Activated naive CD8-positive, alpha-beta T cell treated with anti-CD3 and anti-CD28 coated beads, Interleukin-2, amount 50 U/mL, for 16 hours (primary cell): Measurements from ENCODE around the gene FRMD8.
"Not testable (repeated sequence)": the region's sequence is repeated elsewhere in the genome, so short reads cannot be mapped to it uniquely, and the experiment has no call there.

ENCODE experiments used
- DNase-seq: peaks from one replicate; pipeline ENCODE4 v3.0.0-alpha.2; 2020; ENCODE audit warnings: low read depth, low spot score

FRMD8 gene

DNA sequence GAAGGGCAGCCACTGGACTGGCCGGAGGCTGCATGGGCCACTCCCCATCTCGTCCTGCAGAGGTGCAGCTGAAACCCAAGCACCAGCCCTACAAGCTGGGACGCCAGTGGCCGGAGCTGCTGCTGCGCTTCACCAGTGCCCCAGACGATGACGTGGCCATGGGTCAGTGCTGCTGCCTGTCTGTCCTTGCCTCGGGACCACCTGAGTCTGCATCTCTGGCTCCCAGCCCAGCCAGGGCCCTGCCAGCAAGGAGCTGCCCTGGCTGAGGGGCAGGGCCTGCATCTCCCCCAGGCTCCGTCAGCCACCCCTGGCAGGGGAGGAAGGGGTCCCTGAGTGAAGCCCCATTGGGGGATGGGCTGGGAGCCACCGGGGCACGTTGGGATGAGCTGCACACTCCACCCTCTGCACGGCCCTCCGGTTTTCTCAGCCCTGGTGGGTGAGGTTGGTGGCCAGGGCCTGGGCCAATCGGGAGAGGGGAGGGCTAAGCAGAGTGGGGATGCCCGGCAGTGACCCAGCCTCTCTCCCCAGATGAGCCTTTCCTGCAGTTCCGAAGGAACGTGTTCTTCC lies 7.2 kb downstream of the FRMD8 start:
- DNase-seq, result no peak

DNA sequence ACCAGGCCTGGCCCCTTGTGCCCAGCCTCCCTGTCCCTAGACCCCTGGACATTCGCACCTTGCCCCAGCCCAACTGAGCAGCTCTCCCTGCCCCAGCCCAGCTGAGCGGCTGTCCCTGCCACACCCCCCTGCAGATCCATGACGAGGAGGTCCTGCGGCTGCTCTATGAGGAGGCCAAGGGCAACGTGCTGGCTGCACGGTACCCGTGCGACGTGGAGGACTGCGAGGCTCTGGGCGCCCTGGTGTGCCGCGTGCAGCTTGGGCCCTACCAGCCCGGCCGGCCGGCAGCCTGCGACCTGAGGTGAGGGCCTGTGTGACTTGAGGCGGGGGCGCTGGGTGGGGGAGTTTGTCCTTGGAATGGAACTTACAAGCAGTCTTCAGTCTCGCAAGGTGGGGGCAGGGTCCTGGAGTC lies 7.7 kb downstream of the FRMD8 start:
- DNase-seq, result no peak

DNA sequence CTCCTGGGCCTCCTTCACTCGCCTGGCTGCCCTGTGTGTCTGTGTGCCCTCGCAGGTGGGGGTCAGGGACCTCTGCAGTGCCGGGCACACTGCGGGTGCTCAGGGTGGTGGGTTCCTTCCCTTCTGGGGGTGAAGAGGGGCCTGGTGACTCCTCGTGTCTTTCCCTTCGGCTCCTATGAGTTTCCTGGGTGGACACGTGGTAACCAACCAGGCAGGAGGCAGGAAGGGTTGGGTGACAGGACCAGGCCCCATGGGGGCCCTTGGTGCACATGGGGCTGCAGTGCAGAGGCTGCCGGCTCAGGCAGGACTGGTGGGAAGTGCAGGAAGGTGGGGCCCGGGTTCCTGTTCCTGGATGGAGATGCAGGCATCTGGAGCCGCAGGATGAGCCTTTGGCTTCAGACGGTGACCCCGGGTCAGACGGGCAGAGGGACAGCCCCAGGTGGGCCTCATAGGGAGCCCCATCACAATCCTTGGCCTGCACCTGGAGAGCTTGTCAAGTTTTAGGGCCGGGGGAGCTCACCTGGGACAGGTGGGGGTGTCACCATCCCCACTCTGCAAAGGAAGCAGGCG lies 9.6 kb downstream of the FRMD8 start:
- DNase-seq, result no peak

DNA sequence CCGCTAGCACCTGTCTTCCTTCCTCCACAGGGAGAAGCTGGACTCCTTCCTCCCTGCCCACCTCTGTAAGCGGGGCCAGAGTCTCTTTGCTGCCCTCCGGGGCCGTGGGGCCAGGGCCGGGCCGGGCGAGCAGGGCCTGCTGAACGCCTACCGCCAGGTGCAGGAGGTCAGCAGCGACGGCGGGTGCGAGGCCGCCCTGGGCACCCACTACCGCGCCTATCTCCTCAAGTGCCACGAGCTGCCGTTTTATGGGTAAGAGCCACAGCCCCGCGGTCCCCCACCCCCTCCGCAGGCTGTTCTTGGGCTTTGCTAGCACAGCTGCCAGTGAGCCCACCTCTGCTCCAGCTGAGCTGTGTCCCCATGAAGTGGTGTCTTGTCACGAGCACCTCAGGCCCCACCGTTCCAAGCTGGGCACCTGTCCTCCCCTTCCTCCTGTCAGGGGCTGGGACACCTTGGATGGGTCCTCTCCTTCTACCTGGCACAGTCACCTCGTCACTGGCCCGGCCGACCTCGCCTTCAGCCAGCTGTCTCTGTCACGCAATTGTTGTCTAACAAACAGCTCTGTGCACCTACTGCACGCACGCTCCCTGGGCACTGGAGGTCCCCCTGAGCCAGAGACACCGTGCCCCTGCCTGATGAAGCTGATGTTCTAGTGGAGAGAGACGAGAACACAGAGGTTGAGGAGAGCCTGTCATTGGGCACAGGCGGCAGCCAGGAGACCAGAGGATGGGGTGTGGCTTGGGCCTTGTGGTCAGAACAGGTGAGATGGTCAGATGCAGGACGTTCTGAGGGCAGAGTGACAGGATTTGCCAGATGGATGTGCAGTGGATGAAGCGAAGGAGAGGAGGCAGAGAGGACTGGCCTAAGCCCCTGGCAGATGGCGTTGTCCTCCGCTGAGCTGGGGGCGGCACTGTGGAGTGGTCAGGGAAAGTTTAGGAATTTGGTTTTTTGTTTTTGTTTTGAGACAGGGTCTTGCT lies 10.6 kb downstream of the FRMD8 start:
- DNase-seq, result no peak

DNA sequence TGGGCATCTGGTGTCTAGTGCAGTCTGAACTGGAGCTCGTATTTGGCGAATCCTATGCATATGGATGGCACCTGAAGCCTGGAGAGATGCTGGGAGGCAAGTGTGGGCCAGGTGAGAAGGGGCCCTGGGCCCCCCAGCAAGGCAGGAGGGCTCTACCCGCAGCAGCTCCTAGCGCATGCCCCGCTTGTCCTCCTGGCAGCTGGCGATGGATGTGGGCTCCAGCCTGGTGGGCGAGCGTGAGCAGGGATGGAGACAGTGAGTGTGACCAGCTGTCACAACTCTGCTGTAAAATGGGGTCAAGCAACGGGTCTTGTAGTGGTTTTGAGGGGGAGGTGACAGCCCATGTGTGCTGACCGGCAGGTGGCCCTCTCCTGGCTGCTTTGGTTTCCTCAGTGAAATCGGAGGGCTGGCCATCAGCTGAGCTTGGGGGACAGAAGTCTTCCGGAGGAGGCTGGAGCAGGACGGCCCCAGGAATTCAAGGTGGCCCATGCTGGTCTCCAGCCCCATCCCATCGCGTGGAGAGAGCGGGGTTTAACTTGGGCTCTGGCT lies 12.0 kb downstream of the FRMD8 start:
- DNase-seq, result no peak

DNA sequence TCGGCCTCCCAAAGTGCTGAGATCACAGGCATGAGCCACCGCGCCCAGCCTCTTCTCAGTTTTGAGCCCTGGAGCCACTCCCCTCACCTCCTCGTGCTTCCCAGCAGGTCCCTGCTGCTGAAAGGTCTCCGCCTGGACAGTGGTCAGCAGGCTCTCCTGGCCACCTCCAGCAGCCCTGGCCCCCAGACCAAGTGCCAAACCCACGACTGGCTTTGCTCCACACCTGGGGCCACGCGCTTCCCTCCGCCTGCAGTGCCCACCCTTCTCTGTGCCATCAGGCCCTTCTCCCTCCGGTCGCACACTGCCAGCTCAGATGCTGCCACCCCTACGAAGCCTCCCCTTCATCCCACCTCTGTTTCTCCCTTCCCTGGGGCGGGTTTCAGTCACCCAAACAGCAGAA lies 12.8 kb downstream of the FRMD8 start:
- DNase-seq, result no peak

DNA sequence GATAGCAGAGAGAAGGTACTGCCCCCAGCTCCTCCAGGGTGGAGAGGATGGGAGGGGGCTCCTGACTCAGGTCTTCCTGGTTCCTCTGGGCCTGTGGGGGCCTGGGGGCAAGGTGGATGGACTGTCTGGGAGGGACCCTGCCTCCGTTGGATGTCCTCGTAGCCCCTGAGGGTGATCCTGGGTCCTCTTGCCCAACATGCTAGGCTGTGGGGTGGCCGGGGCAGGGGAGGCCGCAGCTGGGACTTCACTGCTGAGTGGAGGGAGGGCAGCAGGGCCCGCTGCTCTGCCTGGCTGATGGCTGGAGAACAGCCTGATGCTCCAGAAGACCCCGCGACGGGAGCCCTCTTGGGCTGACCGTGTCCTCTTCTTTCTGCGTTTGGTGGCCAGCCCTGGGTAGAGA lies 13.4 kb downstream of the FRMD8 start:
- DNase-seq, result no peak

DNA sequence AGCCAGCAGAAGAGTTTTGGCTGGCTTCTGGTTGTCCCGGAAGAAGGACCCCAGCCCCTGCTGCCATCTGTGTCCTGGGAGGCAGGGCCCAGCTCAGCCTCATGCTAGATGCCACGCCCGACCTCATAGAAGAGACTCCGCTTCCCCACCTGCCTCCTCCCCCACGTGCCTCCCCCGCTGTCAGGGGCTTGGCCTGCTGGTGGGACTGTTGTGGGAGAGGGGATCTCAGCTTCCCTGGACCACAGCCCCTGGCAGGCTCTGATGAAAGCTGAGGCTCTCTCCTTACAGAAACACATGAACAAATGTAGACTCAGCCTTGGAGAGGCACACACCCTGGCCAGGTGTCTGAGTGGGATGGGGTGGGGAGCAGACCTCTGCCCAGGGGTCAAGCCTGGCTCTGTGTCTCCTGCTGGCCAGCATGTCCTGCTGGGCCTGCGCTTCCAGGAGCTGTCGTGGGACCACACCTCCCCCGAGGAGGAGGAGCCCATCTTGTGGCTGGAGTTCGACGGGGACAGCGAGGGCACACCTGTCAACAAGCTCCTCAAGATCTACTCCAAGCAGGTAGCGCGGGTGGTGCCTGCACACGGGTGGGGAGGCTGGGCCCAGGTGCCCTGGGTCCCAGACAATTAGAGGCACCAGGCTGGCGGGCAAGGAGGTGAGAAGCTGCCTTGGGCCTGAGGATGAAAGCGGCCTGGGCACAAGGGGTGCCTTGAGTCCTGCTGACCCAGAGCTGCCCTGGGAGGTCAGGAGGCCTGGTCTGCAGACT lies 14.1 kb downstream of the FRMD8 start:
- no peak for DNase-seq

DNA sequence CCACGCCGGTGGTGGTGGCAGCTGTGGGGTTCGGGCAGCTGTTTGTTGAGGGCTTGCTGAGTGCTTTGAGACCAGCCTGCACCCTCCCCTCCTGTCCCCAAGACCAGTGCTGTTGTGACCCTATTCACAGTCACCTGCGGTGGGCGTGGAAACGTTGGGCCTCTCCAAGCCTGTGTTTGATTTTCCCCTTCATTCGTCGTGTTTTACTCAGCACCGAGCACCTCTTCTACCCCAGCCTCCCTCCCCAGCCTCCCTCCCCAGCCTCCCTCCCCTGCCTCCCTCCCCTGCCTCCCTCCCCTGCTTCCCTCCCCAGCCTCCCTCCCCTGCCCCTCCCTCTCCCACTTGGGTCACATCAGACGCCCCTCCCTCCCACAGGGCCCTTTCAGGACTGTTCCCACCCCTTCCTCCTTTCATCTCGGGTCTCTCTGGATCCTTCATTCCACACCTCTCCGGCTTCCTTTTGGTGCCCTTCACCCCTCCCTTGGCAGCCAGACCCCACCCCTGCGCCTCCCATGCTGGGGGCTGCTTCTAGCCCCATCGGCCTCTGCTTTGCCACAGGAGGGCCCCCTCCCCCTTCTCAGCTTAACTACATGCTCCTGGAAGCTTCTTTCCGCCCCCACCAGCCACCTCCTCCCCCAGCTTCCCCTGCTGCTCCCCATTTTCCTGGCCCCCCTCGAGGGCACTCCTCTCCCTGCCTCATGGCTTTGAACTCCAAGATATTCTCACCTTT lies 14.8 kb downstream of the FRMD8 start:
- DNase-seq, result no peak

DNA sequence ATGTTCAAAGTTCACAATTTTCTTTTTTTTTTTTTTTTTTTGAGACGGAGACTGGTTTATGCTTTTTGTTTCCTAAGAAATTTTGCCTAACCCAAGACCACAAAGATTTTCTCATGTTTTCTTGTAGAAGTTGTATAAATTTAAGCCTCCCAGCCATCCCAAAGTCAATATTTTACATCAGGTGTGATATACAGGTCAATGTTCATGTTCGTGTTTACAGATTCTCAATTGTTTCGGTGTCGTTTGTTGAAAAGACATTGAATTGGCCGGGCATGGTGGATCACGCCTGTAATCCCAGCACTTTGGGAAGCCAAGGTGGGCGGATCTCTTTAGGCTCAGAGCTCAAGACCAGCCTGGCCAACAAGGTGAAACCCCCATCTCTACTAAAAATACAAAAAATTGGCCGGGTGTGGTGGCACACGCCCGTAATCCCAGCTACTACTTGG lies 15.4 kb downstream of the FRMD8 start:
- no peak for DNase-seq

DNA sequence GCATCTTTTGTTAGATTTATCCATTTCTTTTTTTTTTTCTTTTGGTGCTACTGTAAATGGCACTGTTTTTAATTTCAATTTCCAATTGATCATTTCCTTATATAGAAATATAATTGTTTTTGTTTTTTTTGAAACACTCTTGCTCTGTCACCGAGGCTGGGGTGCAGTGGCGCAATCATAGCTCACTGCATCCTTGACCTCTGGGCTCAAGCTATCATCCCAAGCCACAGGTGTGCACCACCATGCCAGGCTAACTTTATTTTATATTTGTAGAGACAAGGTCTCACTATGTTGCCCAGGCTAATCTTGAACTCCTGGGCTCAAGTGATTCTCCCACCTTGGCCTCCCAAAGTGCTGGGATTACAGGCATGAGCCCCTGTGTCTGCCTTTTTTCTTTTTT lies 16.4 kb downstream of the FRMD8 start:
- no peak for DNase-seq

DNA sequence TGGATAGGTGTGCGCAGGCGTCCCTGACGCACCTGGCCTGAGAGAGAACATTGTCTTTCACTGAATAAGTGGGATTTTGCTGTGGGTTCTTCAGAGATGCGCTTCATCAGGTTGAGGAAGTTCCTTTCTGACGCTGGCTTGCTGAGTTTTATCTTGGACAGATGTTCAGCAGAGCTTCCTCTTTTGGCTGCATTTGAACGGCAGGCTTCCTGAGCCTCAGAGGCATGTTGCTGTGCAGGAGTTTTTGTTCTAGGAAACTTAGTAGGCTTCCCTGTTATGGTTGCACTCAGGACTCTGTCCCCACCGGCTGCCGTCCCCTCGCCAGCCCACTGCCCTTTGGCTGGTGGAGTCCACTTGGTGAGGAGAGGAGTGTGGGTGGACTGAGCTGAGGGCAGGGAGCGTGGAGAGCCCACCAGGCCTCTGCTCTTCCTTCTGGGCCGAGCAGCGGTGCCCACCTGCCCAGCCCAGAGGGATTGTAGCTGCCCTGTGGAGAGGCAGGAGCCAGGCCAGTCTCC lies 17.2 kb downstream of the FRMD8 start:
- DNase-seq, result no peak

DNA sequence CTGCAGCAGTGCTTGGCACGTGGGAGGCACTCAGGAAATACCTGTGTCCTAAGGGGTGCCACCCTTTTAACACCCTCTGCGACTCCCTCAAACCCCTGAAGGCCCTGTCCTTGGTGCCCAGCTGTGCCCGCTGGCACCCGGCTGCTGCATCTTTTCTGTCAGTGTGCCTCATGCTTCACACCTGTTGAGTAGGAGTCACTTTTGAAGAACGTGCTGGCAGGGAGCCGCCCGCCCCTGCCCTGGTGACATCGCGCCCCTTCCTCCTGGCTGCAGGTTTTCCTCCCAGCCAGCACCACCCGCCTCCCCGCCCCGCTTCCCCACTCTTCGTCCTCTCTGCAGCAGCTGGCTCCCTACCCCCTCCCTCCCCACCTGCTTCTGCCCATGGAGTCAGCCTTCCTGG lies 17.8 kb downstream of the FRMD8 start:
- no peak for DNase-seq

DNA sequence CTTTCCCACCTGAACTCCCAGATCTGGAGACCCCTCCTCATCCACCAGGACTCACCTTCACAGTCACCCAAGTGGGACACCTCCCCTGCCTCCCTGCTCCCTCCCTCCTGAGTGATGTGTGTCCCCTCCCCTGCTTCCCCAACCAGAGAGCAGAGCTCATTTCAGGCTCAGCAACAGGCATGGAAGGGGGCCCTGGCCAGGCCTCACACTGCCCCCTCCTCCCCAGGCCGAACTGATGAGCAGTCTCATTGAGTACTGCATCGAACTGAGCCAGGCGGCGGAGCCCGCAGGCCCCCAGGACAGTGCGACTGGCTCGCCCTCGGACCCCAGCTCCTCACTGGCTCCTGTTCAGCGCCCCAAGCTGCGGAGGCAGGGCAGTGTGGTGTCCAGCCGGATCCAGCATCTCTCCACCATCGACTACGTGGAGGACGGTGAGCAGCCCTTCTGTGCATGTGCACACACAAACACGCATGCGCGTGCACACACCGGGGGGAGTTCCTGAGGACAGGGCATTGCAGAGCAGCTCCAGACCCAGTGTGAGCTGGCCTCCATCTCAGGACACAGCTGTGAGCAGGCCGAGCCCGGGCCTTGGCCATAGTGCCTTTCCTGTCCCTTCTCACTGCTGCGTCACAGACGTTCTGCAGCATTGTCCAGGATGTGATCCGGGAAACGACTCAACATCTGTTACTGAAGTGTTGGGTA lies 18.4 kb downstream of the FRMD8 start:
- no peak for DNase-seq

DNA sequence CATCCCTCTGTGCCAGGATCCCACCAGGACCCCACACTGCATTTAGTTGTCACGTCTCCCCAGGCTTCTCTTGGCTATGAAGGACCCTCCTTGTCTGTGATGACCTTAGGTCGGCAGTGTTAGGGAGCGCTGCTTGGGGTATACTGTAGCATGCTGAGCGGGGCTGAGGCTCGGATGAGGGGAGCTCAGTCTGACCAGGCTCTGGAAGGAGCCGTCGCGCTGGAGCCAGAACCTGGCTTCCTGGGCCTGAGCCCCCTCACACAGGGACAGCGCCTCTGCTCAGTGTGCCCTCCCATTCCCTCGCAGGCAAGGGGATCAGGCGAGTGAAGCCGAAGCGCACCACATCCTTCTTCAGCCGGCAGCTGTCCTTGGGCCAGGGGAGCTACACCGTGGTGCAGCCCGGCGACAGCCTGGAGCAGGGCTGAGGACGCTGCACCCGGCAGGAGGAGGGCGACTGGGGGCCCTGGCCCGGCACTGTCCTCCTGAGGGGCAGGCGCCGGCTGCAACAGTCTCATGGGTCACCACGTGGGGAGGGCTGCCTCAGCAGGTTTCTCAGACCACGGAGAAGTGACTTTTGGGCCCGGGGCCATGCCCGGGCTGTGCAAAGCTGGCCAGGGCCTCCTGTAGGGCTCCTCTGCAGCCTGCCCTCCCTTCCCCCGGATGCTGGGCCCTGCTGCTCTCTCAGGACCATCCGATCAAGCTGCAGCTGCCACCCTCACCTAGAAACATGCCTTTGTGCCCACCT lies 24.7 kb downstream of the FRMD8 start:
- DNase-seq, result no peak

DNA sequence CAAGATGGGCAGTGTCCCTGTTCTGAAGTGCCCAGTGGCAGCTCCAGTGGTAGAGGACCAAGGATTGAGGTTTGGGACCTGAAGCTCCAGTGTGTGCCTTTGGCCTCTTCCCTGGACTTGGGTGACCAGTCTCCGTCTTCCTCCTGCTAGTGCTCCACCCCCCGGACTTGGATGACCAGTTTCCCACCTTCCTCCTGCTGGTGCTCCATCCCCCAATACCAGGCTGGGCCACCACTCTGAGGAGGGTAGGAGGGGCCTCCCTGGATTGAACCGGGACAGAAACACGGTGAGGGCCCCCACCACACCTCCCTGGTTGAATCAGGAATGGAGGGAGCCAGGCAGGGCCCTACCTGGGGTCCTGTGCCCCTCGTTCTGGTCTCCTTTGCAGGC lies 25.2 kb downstream of the FRMD8 start:
- no peak for DNase-seq

DNA sequence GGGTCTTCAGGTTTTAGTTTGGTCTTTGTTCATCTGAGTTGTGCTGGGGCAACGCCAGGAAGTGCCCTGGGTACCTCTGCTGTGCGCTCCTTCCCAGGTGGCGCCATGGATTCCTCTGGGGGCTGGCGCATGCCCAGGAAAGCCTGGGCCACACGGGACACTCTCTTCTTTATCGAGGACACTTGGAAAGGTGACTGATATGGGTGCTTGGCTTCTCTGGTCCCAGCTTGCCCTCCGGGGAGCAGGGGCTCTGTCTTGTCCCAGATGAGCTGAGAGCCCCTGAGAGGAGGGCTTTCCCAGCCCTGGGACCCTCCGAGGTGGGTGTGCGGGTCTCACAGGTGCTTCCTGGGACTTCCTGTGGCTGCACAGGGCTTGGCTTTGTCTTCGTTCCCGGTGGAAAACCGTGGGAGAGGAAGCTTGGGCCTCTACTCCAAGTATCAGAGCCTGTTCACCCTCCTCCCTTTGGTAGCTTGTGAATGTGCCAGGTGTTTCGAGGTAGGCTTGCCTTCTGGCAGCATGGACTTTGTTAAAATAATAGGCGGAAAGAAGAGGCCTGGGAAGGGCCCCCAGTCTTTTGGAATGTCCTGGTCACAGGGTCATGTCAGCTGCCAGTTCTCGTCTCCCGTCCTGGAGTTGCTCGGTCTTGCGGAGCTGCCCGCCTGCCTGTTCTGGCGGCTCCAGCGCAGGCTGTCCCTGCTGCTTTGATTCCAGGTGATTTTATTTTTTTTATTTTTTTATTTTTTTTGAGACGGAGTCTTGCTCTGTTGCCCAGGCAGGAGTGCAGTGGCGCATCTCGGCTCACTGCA lies 26.0 kb downstream of the FRMD8 start:
- no peak for DNase-seq

DNA sequence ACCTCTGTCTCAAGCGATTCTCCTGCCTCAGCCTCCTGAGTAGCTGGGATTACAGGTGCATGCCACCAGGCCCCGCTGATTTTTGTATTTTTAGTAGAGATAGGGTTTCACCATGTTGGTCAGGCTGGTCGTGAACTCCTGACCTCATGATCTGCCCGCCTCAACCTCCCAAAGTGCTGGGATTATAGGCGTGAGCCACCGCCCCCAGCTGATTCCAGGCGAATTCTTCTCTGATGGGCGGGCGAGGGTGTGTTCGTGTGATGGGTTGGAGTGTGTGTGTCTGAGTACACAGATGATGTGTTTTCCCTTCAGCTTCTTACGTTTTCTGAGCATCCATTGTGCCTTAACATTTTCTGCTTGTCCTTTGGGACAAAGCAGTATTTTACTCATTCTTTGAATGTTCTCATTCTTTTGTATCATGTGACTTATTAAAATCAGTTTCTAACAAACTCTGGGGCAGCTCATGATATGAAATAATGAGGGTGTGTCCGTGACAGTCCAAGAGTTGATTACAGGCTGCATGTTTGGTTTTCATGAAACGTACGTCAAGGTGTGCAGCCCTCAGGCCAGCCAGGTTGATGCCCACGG lies 26.7 kb downstream of the FRMD8 start:
- not testable (repeated sequence) for DNase-seq
